HEK293T (cell line): ENCODE measurements around the gene KRTAP4-9.

Experiments
- BHLHE40 ChIP-seq: fragments of 450-650 bp; IDR thresholded peaks from 2 replicates; pipeline ENCODE4 v1.6.1; 2016; ENCODE audit warnings: mild to moderate bottlenecking, moderate library complexity, borderline replicate concordance
- ELF4 ChIP-seq: fragments of 450-650 bp; IDR thresholded peaks from 2 replicates; pipeline ENCODE4 v1.6.1; 2017; ENCODE audit warnings: antibody characterized with exemption
- FOXA1 ChIP-seq: fragments of 450-650 bp; IDR thresholded peaks from 2 replicates; pipeline ENCODE4 v1.6.1; 2016; ENCODE audit warnings: mild to moderate bottlenecking
- FOXK2 ChIP-seq: fragments of 450-650 bp; IDR thresholded peaks from 2 replicates; pipeline ENCODE4 v1.6.1; 2016; ENCODE audit warnings: mild to moderate bottlenecking
- FOXM1 ChIP-seq: fragments of 450-650 bp; IDR thresholded peaks from 2 replicates; pipeline ENCODE4 v1.6.1; 2017; ENCODE audit warnings: mild to moderate bottlenecking, borderline replicate concordance
- HDGF ChIP-seq: fragments of 450-650 bp; IDR thresholded peaks from 2 replicates; pipeline ENCODE4 v1.6.1; 2017; ENCODE audit warnings: antibody characterized with exemption, borderline replicate concordance
- L3MBTL2 ChIP-seq: fragments of 450-650 bp; conservative IDR thresholded peaks from 2 replicates; pipeline ENCODE4 v1.6.1; 2016; ENCODE audit warnings: mild to moderate bottlenecking
- NFRKB ChIP-seq: fragments of 450-650 bp; IDR thresholded peaks from 2 replicates; pipeline ENCODE4 v1.6.1; 2016; ENCODE audit warnings: mild to moderate bottlenecking, moderate library complexity
- SP1 ChIP-seq: fragments of 450-650 bp; IDR thresholded peaks from 2 replicates; pipeline ENCODE4 v1.6.1; 2017
- TARDBP ChIP-seq: fragments of 450-650 bp; IDR thresholded peaks from 2 replicates; pipeline ENCODE4 v1.6.1; 2016

DNA sequence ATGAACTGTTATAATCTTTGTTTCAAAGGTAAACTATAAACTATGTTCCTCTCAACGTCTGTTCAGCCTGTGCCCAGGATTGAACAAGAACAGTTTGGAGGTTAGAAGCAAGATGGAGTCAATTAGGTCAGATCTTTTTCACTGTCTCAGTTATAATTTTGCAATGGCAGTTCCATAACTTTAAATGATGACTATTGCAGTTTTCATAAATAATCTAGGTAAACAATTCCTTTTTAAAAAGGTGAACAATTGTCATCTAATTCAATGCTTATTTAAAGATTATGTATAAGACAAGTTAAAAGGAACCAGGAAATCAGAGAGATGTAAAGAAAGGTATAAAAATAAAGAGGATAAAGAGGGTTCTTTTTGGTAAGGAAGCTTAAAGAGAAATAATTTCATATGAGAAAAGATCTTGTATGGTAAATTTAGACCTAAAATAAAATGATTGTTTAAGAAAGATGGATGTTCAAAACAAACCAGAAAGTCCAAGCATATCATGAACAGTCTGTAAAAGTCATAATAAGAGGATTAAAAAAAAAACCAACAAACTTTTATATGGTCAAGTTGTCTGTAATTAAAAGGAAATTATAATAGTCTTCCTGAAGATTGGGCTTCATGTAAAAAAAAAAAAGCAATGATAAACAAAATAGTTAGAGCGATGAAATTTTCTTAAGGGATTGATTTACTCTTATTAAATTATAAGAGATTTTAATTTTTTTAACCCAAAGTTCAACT is 6.1 kb downstream of the KRTAP4-9 start:
- TF ChIP-seq FOXA1 (no peak), FOXM1 (no peak), SP1 (no peak), TARDBP (no peak), HDGF (no peak), NFRKB (no peak), ELF4 (no peak), FOXK2 (no peak), BHLHE40 (no peak), L3MBTL2 (no peak)
